GM12865 (cell line): ENCODE measurements around the gene MATN3.

ENCODE experiments used
- DNase-seq: peaks from one replicate; pipeline ENCODE4 v3.0.0; 2010; ENCODE audit warnings: low read depth
- H3K4me3 ChIP-seq: 2 replicates; pipeline ENCODE4 v1.5.1; 2011; ENCODE audit warnings: mild to moderate bottlenecking, low read depth, low read length, control low read depth
- CTCF ChIP-seq: IDR thresholded peaks from 2 replicates; pipeline ENCODE4 v1.5.1; 2011; ENCODE audit warnings: low read length, control low read depth, low read depth, inconsistent platforms; ENCODE audit not compliant: insufficient read depth; ENCODE audit errors: missing control alignments

The MATN3 gene

GRCh38 chr2:20052861-20053281, 40.4 kb upstream of the MATN3 start:
- TF ChIP-seq CTCF, result no peak
- peak overlapping the region; percentile 79 for H3K4me3 ChIP-seq
- DNase-seq, result peak; percentile 23

- peak; percentile 6 for DNase-seq
- H3K4me3 ChIP-seq, result peak overlapping the region; percentile 79
- TF ChIP-seq CTCF, result no peak
Observed at GRCh38 chr2:20052229-20052851, 39.9 kb upstream of the MATN3 start.

- peak; percentile 1 for TF ChIP-seq CTCF
- DNase-seq, result peak; percentile 100
- peak within 1 kb of the TSS; percentile 79 for H3K4me3 ChIP-seq
Observed at GRCh38 chr2:20051532-20052228, 39.2 kb upstream of the MATN3 start, which contains the start of gene LAPTM4A. Gene LAPTM4A, minus strand, starts transcription at chr2:20051628. Its CDS starts 108 bp downstream, at chr2:20051520.

GRCh38 chr2:20050646-20051531, 38.4 kb upstream of the MATN3 start:
- DNase-seq, result peak; percentile 69
- peak; percentile 11 for TF ChIP-seq CTCF
- H3K4me3 ChIP-seq, result peak overlapping the region; percentile 79

- DNase-seq, result peak; percentile 58
- no peak for TF ChIP-seq CTCF
- H3K4me3 ChIP-seq, result peak overlapping the region; percentile 79
Observed at GRCh38 chr2:20050104-20050645, 37.7 kb upstream of the MATN3 start.

GRCh38 chr2:20049637-20050036, 37.2 kb upstream of the MATN3 start:
- peak overlapping the region; percentile 79 for H3K4me3 ChIP-seq
- no peak for TF ChIP-seq CTCF
- no peak for DNase-seq
